Inflammatory macrophage (primary cell): ENCODE measurements around the gene PARP1.

Source experiments
- DNase-seq, 2 donors: peaks; one replicate each; pipeline ENCODE4 v3.0.0-alpha.2; 2020 to 2022

Gene PARP1

GRCh38 chr1:226372885-226373284 is 35.0 kb downstream of the PARP1 start:
- DNase-seq = no peak

GRCh38 chr1:226371866-226372490 is 35.9 kb downstream of the PARP1 start:
- no peak for DNase-seq

- DNase-seq = no peak
Measured at GRCh38 chr1:226371027-226371694, 36.7 kb downstream of the PARP1 start.

GRCh38 chr1:226370144-226370923 is 37.6 kb downstream of the PARP1 start:
- DNase-seq = no peak

GRCh38 chr1:226369110-226369509 is 38.8 kb downstream of the PARP1 start:
- DNase-seq = no peak

GRCh38 chr1:226366290-226366689 is 41.6 kb downstream of the PARP1 start:
- no peak for DNase-seq

- DNase-seq = peak in 1 of 2 donors; percentile 8
Measured at GRCh38 chr1:226365831-226366231, 42.1 kb downstream of the PARP1 start.

- no peak for DNase-seq
Measured at GRCh38 chr1:226364901-226365565, 42.9 kb downstream of the PARP1 start.

- no peak for DNase-seq
Measured at GRCh38 chr1:226364514-226364899, 43.4 kb downstream of the PARP1 start.

- DNase-seq = peak in 1 of 2 donors; percentile 5
Measured at GRCh38 chr1:226363801-226364513, 43.9 kb downstream of the PARP1 start.

GRCh38 chr1:226362891-226363447 is 44.9 kb downstream of the PARP1 start:
- DNase-seq = no peak

- no peak for DNase-seq
Measured at GRCh38 chr1:226362361-226362760, 45.5 kb downstream of the PARP1 start.

GRCh38 chr1:226360106-226360746 is 47.7 kb downstream of the PARP1 start:
- no peak for DNase-seq

GRCh38 chr1:226357416-226357815 is 50.5 kb downstream of the PARP1 start:
- no peak for DNase-seq

GRCh38 chr1:226355669-226356551 is 52.0 kb downstream of the PARP1 start:
- no peak for DNase-seq

- DNase-seq = no peak
Measured at GRCh38 chr1:226355016-226355415, 52.9 kb downstream of the PARP1 start.

GRCh38 chr1:226353698-226354525 is 54.0 kb downstream of the PARP1 start:
- DNase-seq = no peak

GRCh38 chr1:226351709-226352108 is 56.2 kb downstream of the PARP1 start:
- DNase-seq = peak; percentile 28 to 44

GRCh38 chr1:226350519-226350865 is 57.4 kb downstream of the PARP1 start:
- DNase-seq = no peak
